ENCODE results near the gene CX3CR1.

DNA sequence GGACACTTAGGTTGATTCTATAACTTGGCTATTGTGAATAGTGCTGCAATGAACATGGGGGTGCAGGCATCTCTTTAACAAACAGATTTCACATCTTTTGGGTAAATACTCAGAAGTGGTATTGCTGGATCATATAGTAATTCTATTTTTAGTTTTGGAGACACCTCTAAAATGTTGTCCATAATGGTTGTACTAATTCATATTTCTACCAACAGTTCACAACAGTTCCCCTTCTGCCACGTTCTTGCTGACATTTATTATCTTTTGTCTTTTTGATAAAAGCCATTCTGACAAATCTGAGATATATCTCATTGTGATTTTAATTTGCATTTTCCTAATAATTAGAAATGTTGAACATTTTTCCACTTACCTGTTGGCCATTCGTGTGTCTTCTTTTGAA, 19.5 kb downstream of the CX3CR1 start:
- TF ChIP-seq POLR2AphosphoS5 (IDR thresholded peaks at IDR 0.05) (no peak), EP300 (IDR thresholded peaks at IDR 0.05; ENCODE audit: low read depth) (no peak), POLR2A (IDR thresholded peaks at IDR 0.05) (no peak)
- TF ChIP-seq, protein P1, sequence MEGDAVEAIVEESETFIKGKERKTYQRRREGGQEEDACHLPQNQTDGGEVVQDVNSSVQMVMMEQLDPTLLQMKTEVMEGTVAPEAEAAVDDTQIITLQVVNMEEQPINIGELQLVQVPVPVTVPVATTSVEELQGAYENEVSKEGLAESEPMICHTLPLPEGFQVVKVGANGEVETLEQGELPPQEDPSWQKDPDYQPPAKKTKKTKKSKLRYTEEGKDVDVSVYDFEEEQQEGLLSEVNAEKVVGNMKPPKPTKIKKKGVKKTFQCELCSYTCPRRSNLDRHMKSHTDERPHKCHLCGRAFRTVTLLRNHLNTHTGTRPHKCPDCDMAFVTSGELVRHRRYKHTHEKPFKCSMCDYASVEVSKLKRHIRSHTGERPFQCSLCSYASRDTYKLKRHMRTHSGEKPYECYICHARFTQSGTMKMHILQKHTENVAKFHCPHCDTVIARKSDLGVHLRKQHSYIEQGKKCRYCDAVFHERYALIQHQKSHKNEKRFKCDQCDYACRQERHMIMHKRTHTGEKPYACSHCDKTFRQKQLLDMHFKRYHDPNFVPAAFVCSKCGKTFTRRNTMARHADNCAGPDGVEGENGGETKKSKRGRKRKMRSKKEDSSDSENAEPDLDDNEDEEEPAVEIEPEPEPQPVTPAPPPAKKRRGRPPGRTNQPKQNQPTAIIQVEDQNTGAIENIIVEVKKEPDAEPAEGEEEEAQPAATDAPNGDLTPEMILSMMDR (IDR thresholded peaks at IDR 0.05): no peak
